ENCODE data around the gene PHF3. TPM values are rescaled to one million over a fixed set of nuclear protein-coding genes. Genes with fewer than 3 reads are reported as not detected.
"Not testable (repeated sequence)": the region's sequence is repeated elsewhere in the genome, so short reads cannot be mapped to it uniquely, and the experiment has no call there.

Gene PHF3
- total and polyA plus RNA-seq, 7 experiments from 2014 or later = 40.0 to 141 (median 85.9) TPM

DNA sequence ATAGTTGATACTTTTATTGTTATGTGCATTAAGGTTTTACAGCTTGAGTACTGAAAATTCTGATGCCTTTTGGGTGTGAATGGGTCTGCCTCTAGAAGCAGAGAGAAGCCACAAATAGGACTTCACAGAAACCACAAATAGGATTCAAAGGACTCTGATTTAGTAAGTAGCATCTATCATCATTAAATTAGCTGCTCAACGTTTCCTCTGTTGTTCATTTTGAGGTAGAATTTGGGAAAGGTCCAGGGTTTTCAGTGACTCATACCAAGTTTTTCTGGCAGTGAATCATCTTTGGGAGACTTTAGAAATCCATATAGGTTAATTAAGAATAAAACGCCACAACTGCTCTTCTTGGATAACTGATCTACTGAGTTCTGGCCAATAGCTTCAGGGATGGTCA lies 105.1 kb downstream of the PHF3 start:
- no peak for DNase-seq
- ChIA-PET POLR2A (no interaction called here), CTCF (no interaction called here)
- Histone ChIP-seq H3K9me3 (ENCODE audit: control insufficient read depth in 2 of 3, low read length in 3 of 3) (no peaks in the 10 kb centered on the region), H3K36me3 (ENCODE audit: control insufficient read depth in 2 of 3, insufficient read depth in 3 of 3, low read length in 3 of 3) (no peaks in the 10 kb centered on the region), H3K27ac (ENCODE audit: low read depth, low read length) (no peak overlapping the region), H3K27me3 (ENCODE audit: control insufficient read depth in 2 of 2, insufficient read depth in 2 of 2, low read length in 2 of 2) (no peaks in the 10 kb centered on the region), H3K4me1 (ENCODE audit: control insufficient read depth in 2 of 2, insufficient read depth in 2 of 2, low read length in 2 of 2) (no peaks in the 10 kb centered on the region), H3K4me3 (ENCODE audit: low read length) (no peak overlapping the region)
- no peak overlapping the region for H3K27ac Mint-ChIP-seq
- peaks cover 0 to 5% (median 0%) of the 10 kb centered on the region in 7 donors for H3K4me1 Mint-ChIP-seq
- no peak for ATAC-seq
- peaks cover 0 to 15% (median 5%) of the 10 kb centered on the region in 11 donors for H3K9me3 Mint-ChIP-seq
- H3K4me3 Mint-ChIP-seq = no peak overlapping the region
- intact Hi-C loops (cut with micrococcal nuclease) = loop anchor here in 1 of 2 donors (10.0 kb wide), 1 partner anchor 56 kb away; no protein-coding TSS in a partner anchor
- peaks cover 0 to 2% (median 0%) of the 10 kb centered on the region in 5 donors for H3K36me3 Mint-ChIP-seq
- no peaks in the 10 kb centered on the region for H3K27me3 Mint-ChIP-seq

GRCh38 chr6:63742060-63742459 lies 106.5 kb downstream of the PHF3 start:
- no peak for DNase-seq
- no peak overlapping the region for H3K4me3 ChIP-seq (ENCODE audit: low read length)
- no peak for ATAC-seq
- H3K27me3 ChIP-seq (ENCODE audit: control insufficient read depth in 2 of 2, insufficient read depth in 2 of 2, low read length in 2 of 2) = no peaks in the 10 kb centered on the region
- no peaks in the 10 kb centered on the region for H3K36me3 Mint-ChIP-seq
- no peak overlapping the region for H3K27ac Mint-ChIP-seq
- no peak overlapping the region for H3K27ac ChIP-seq (ENCODE audit: low read depth, low read length)
- no peak overlapping the region for H3K4me3 Mint-ChIP-seq
- CTCF ChIA-PET = no interaction called here
- H3K9me3 ChIP-seq (ENCODE audit: control insufficient read depth in 2 of 3, low read length in 3 of 3) = no peaks in the 10 kb centered on the region
- intact Hi-C loops (cut with micrococcal nuclease) = loop anchor here in 1 of 2 donors (10.0 kb wide), 1 partner anchor 57 kb away; no protein-coding TSS in a partner anchor
- H3K27me3 Mint-ChIP-seq = no peaks in the 10 kb centered on the region
- peaks cover 0 to 5% (median 1%) of the 10 kb centered on the region in 7 donors for H3K4me1 Mint-ChIP-seq
- POLR2A ChIA-PET = no interaction called here
- no peaks in the 10 kb centered on the region for H3K36me3 ChIP-seq (ENCODE audit: control insufficient read depth in 2 of 3, insufficient read depth in 3 of 3, low read length in 3 of 3)
- peaks cover 0 to 18% (median 9%) of the 10 kb centered on the region in 11 donors for H3K9me3 Mint-ChIP-seq
- H3K4me1 ChIP-seq (ENCODE audit: control insufficient read depth in 2 of 2, insufficient read depth in 2 of 2, low read length in 2 of 2) = no peaks in the 10 kb centered on the region

- no peaks in the 10 kb centered on the region for H3K4me1 ChIP-seq (ENCODE audit: control insufficient read depth in 2 of 2, insufficient read depth in 2 of 2, low read length in 2 of 2)
- H3K36me3 ChIP-seq (ENCODE audit: control insufficient read depth in 2 of 3, insufficient read depth in 3 of 3, low read length in 3 of 3) = no peaks in the 10 kb centered on the region
- ChIA-PET CTCF (no interaction called here), POLR2A (no interaction called here)
- Mint-ChIP-seq H3K36me3 (peaks cover 0 to 9% (median 0%) of the 10 kb centered on the region in 5 donors), H3K9me3 (peaks cover 2 to 22% (median 9%) of the 10 kb centered on the region in 11 donors), H3K4me1 (peaks cover 0 to 9% (median 1%) of the 10 kb centered on the region in 7 donors), H3K4me3 (no peak overlapping the region), H3K27ac (no peak overlapping the region), H3K27me3 (peaks cover 0 to 2% (median 0%) of the 10 kb centered on the region in 5 donors)
- no peak overlapping the region for H3K4me3 ChIP-seq (ENCODE audit: low read length)
- H3K27ac ChIP-seq (ENCODE audit: low read depth, low read length) = no peak overlapping the region
- H3K27me3 ChIP-seq (ENCODE audit: control insufficient read depth in 2 of 2, insufficient read depth in 2 of 2, low read length in 2 of 2) = no peaks in the 10 kb centered on the region
- DNase-seq = no peak
- intact Hi-C loops (cut with micrococcal nuclease) = loop anchor here in 1 of 2 donors (10.0 kb wide), 1 partner anchor 59 kb away; no protein-coding TSS in a partner anchor
- no peaks in the 10 kb centered on the region for H3K9me3 ChIP-seq (ENCODE audit: control insufficient read depth in 2 of 3, low read length in 3 of 3)
- no peak for ATAC-seq
These were observed 108.1 kb downstream of the PHF3 start for GRCh38 chr6:63743691-63744090.

- Mint-ChIP-seq H3K27me3 (peaks cover 0 to 9% (median 0%) of the 10 kb centered on the region in 5 donors), H3K4me1 (peaks cover 0 to 14% (median 1%) of the 10 kb centered on the region in 7 donors), H3K27ac (peak overlapping the region in 1 of 9 donors; percentile 65), H3K4me3 (no peak overlapping the region), H3K36me3 (peaks cover 0 to 19% (median 8%) of the 10 kb centered on the region in 5 donors), H3K9me3 (peaks cover 1 to 19% (median 5%) of the 10 kb centered on the region in 11 donors)
- POLR2A ChIA-PET = no interaction called here
- no peak overlapping the region for H3K4me3 ChIP-seq (ENCODE audit: low read length)
- H3K36me3 ChIP-seq (ENCODE audit: control insufficient read depth in 2 of 3, insufficient read depth in 3 of 3, low read length in 3 of 3) = no peaks in the 10 kb centered on the region
- H3K27me3 ChIP-seq (ENCODE audit: control insufficient read depth in 2 of 2, insufficient read depth in 2 of 2, low read length in 2 of 2) = no peaks in the 10 kb centered on the region
- DNase-seq = no peak
- ATAC-seq = no peak
- H3K9me3 ChIP-seq (ENCODE audit: control insufficient read depth in 2 of 3, low read length in 3 of 3) = no peaks in the 10 kb centered on the region
- H3K4me1 ChIP-seq (ENCODE audit: control insufficient read depth in 2 of 2, insufficient read depth in 2 of 2, low read length in 2 of 2) = no peaks in the 10 kb centered on the region
- intact Hi-C loops (cut with micrococcal nuclease) = loop anchor here in 1 of 2 donors (10.0 kb wide), 1 partner anchor 60 kb away; no protein-coding TSS in a partner anchor
- CTCF ChIA-PET = no interaction called here
- no peak overlapping the region for H3K27ac ChIP-seq (ENCODE audit: low read depth, low read length)
These were observed 109.2 kb downstream of the PHF3 start for GRCh38 chr6:63744810-63745209.

- DNase-seq = no peak
- Histone ChIP-seq H3K27ac (ENCODE audit: low read depth, low read length) (no peak overlapping the region), H3K27me3 (ENCODE audit: control insufficient read depth in 2 of 2, insufficient read depth in 2 of 2, low read length in 2 of 2) (no peaks in the 10 kb centered on the region), H3K9me3 (ENCODE audit: control insufficient read depth in 2 of 3, low read length in 3 of 3) (no peaks in the 10 kb centered on the region), H3K4me1 (ENCODE audit: control insufficient read depth in 2 of 2, insufficient read depth in 2 of 2, low read length in 2 of 2) (no peaks in the 10 kb centered on the region), H3K4me3 (ENCODE audit: low read length) (no peak overlapping the region), H3K36me3 (ENCODE audit: control insufficient read depth in 2 of 3, insufficient read depth in 3 of 3, low read length in 3 of 3) (no peaks in the 10 kb centered on the region)
- no peak for ATAC-seq
- Mint-ChIP-seq H3K9me3 (peaks cover 1 to 14% (median 4%) of the 10 kb centered on the region in 11 donors), H3K27me3 (peaks cover 0 to 9% (median 0%) of the 10 kb centered on the region in 5 donors), H3K4me3 (no peak overlapping the region), H3K36me3 (peaks cover 0 to 29% (median 14%) of the 10 kb centered on the region in 5 donors), H3K27ac (no peak overlapping the region), H3K4me1 (peaks cover 0 to 10% (median 0%) of the 10 kb centered on the region in 7 donors)
- intact Hi-C loops (cut with micrococcal nuclease) = loop anchor here in 1 of 2 donors (10.0 kb wide), 1 partner anchor 61 kb away; no protein-coding TSS in a partner anchor
- CTCF ChIA-PET = no interaction called here
- POLR2A ChIA-PET = no interaction called here
These were observed 110.2 kb downstream of the PHF3 start for GRCh38 chr6:63745784-63746183.

DNA sequence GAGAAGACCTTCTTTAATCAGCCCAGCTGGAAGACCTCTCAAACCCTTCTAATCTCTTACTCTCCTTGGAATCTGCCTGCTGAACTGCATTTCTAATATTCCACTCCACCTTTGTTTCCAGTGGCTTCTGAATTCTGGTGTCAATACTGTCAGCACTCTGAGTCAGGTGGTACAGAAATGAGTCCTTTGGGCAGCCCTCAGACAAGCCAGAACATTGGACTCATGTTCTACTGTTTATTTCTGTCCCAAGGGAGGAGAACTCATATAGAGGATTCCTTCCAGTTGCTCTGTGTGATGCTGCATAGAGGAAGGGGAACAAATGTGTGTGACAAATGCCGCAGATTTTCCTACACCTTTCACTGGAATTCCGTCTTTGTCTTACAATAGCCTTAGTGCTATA lies 114.8 kb downstream of the PHF3 start:
- no peak for ATAC-seq
- no peaks in the 10 kb centered on the region for H3K36me3 ChIP-seq (ENCODE audit: control insufficient read depth in 2 of 3, insufficient read depth in 3 of 3, low read length in 3 of 3)
- intact Hi-C loops (cut with micrococcal nuclease) = no loop called here
- no peak overlapping the region for H3K4me3 ChIP-seq (ENCODE audit: low read length)
- H3K4me1 ChIP-seq (ENCODE audit: control insufficient read depth in 2 of 2, insufficient read depth in 2 of 2, low read length in 2 of 2) = no peaks in the 10 kb centered on the region
- Mint-ChIP-seq H3K4me3 (no peak overlapping the region), H3K27me3 (peaks cover 0 to 9% (median 0%) of the 10 kb centered on the region in 5 donors), H3K36me3 (peaks cover 3 to 35% (median 28%) of the 10 kb centered on the region in 5 donors), H3K4me1 (peaks cover 0 to 10% (median 0%) of the 10 kb centered on the region in 7 donors), H3K27ac (no peak overlapping the region), H3K9me3 (peaks cover 2 to 14% (median 8%) of the 10 kb centered on the region in 11 donors)
- no peaks in the 10 kb centered on the region for H3K27me3 ChIP-seq (ENCODE audit: control insufficient read depth in 2 of 2, insufficient read depth in 2 of 2, low read length in 2 of 2)
- no peak overlapping the region for H3K27ac ChIP-seq (ENCODE audit: low read depth, low read length)
- ChIA-PET CTCF (interaction anchor here (1.2 kb wide), 1 partner anchor 14 kb away, joined by 5 read pairs; no protein-coding TSS in a partner anchor), POLR2A (no interaction called here)
- DNase-seq = no peak
- H3K9me3 ChIP-seq (ENCODE audit: control insufficient read depth in 2 of 3, low read length in 3 of 3) = no peaks in the 10 kb centered on the region

DNA sequence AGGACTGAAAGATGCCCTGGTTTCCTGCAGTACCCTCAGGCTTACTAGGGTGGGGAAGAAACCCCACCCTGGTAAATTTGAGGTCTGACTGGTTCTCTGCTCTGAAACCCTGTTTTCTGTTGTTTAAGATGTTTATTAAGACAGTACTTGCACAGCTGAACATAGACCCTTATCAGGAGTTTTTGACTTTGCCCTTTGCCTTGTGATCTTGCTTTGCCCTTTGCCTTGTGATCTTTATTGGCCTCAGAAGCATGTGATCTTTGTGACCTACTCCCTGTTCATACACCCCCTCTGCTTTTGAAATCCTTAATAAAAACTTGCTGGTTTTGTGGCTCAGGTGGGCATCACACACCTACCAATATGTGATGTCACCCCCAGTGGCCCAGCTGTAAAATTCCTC lies 121.7 kb downstream of the PHF3 start:
- CTCF ChIA-PET; H3K27me3 ChIP-seq (ENCODE audit: control insufficient read depth in 2 of 2, insufficient read depth in 2 of 2, low read length in 2 of 2); H3K4me1 ChIP-seq (ENCODE audit: control insufficient read depth in 2 of 2, insufficient read depth in 2 of 2, low read length in 2 of 2); intact Hi-C loops (cut with micrococcal nuclease); DNase-seq; H3K36me3 ChIP-seq (ENCODE audit: control insufficient read depth in 2 of 3, insufficient read depth in 3 of 3, low read length in 3 of 3); H3K27me3 Mint-ChIP-seq; H3K27ac ChIP-seq (ENCODE audit: low read depth, low read length); H3K27ac Mint-ChIP-seq; H3K4me3 ChIP-seq (ENCODE audit: low read length); ATAC-seq; H3K9me3 ChIP-seq (ENCODE audit: control insufficient read depth in 2 of 3, low read length in 3 of 3); POLR2A ChIA-PET; H3K4me1 Mint-ChIP-seq: not testable (repeated sequence)
- H3K36me3 Mint-ChIP-seq = peaks cover 3 to 33% (median 18%) of the 10 kb centered on the region in 5 donors
- peaks cover 0 to 25% (median 15%) of the 10 kb centered on the region in 11 donors for H3K9me3 Mint-ChIP-seq
- peak overlapping the region in 1 of 10 donors; percentile 63 for H3K4me3 Mint-ChIP-seq

Data from naive thymus-derived CD4-positive, alpha-beta T cell (primary cell).